GM03348 (cell line): ENCODE data around the gene ARID5B.

ENCODE experiments used
- DNase-seq: peaks from one replicate; pipeline ENCODE4 v3.0.0; 2012; ENCODE audit warnings: low spot score

The ARID5B gene

DNA sequence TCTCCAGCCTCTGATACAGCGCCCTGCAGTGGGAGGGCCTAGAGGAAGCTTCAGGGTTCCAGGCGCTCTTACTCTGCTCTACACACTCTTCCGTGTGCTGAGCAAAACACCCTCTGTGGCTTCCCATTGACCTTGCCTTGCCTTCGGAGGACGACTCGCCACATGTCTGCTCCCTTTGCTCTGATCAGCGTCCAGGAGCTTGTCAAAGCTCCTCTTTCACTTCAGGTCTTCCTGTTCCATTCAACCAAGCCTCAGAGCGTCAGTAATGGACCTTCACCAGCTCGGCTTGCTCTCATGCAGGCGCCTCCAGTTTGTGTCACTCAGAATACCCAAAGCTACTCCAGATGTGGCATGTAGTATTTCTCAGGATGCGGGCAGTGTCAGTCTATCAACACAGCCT lies 173.9 kb downstream of the ARID5B start:
- DNase-seq: no peak

GRCh38 chr10:62075912-62076311 lies 174.4 kb downstream of the ARID5B start:
- no peak for DNase-seq

DNA sequence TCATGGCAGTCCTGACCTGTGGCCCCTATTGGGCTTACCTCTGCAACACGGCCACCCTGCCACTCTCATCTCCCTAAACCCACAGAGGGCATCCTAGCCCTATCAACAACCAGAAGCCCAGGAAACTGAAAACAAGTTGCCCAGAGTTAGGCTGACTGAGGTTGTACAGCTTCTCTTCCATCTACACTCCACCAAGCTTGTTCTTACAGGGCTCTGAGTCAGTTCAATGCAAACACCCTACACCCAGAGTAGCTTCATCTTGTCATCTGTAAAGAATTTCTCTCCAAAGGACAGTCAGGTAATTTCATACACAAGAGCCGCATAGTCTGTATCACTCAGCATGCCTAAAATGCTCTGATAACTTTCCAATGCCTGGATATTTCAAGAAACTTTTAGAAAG lies 175.4 kb downstream of the ARID5B start:
- DNase-seq: no peak

GRCh38 chr10:62077330-62078015 lies 176.0 kb downstream of the ARID5B start:
- DNase-seq: no peak

- no peak for DNase-seq
Measured at GRCh38 chr10:62079885-62080559, 178.5 kb downstream of the ARID5B start.

DNA sequence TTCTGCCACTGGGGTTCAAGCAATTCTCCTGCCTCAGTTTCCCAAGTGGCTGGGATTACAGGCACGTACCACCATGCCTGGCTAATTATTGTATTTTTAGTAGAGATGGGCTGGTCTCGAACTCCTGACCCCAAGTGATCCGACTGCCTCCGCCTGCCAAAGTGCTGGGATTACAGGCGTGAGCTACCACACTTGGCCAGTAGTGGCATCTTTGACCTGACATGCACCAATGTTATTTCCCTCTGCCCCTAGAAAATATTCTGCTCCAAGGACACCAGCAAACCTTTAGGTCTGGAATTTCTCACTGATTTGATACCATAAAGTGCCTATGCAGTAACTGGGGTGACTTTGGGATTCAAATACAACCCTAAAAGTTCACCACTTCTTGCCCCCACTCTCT lies 179.4 kb downstream of the ARID5B start:
- DNase-seq: no peak

- no peak for DNase-seq
Measured at GRCh38 chr10:62081341-62082270, 180.1 kb downstream of the ARID5B start.

DNA sequence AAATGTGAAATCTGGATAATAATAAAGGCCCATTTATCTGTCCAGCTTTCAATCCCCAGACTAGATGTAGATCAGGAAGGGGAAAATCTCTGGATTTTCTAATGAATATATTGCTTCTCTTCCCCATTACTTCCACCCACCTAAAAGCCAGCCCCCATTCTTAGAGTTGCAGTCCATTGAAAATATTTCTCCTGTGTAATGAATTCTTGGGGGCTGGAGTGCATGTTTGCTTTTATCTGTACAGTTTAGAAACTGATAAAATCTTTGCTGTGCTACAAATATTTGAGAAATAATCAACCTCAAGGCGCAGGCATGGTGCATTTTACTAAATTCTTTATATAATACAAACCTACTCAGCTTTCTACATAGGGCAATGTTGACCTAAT lies 180.8 kb downstream of the ARID5B start:
- DNase-seq: no peak

GRCh38 chr10:62082729-62083411 lies 181.4 kb downstream of the ARID5B start:
- no peak for DNase-seq

DNA sequence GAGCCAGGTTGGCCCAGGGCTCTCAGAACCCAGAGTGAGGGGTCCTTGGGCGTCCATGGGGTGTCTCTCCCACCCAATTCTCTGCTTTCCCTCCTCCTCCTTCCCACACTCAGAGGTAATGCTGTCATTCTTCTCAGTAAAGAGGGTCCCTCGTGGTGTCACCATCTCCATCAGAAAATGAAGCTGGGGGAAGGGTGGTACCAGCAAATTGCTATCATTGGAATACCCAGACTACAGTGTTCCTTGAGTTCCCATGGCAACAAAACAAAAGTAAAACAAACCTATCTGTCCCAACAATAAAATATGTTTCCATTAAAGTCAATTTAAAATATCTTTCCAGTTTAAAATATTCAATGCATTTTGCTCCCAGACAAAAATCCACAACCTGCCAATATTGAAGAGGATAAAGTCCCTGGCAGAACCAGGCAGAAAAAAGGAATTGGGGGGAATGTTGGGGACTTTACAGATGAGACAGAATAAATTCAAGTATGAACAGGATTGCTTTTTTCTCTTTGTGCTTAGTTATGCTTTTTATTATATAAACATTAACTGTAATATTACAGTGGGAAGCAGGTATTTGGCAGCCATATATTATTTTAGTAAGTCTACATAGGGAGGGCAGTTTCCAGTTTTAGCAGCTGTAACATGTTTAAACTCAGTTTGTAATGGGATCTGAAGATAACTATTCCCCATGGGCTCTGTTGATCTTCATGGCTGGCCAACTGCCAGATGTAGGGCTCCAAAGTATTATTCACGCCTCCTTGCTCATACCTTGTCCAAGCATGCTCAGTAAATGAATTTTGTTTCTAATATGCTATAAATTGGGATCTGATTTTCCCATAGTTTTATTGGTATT lies 182.1 kb downstream of the ARID5B start:
- DNase-seq: no peak

- DNase-seq: no peak
Measured at GRCh38 chr10:62084451-62084850, 183.0 kb downstream of the ARID5B start.

GRCh38 chr10:62085404-62085803 lies 183.9 kb downstream of the ARID5B start:
- no peak for DNase-seq

DNA sequence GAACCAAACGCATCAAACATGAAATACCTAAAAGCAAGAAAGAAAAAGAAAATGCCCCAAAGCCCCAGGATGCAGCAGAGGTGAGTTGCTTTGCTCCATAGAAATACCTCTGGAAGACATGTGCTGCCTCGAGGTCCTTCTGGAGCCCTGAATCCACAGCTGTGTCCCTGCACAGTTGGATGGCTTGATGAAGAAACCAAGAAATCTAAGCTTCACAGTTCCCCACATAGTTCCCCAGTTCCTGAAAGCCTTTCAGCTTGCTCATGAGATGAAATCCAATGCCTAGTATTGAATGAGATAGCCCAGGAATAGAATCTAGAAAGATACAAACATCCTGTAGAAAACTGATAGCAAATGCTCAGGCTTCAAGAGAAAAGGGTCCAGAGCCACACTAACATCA lies 184.3 kb downstream of the ARID5B start:
- DNase-seq: no peak

GRCh38 chr10:62087329-62087728 lies 185.8 kb downstream of the ARID5B start:
- no peak for DNase-seq

GRCh38 chr10:62088786-62089185 lies 187.3 kb downstream of the ARID5B start:
- DNase-seq: no peak

DNA sequence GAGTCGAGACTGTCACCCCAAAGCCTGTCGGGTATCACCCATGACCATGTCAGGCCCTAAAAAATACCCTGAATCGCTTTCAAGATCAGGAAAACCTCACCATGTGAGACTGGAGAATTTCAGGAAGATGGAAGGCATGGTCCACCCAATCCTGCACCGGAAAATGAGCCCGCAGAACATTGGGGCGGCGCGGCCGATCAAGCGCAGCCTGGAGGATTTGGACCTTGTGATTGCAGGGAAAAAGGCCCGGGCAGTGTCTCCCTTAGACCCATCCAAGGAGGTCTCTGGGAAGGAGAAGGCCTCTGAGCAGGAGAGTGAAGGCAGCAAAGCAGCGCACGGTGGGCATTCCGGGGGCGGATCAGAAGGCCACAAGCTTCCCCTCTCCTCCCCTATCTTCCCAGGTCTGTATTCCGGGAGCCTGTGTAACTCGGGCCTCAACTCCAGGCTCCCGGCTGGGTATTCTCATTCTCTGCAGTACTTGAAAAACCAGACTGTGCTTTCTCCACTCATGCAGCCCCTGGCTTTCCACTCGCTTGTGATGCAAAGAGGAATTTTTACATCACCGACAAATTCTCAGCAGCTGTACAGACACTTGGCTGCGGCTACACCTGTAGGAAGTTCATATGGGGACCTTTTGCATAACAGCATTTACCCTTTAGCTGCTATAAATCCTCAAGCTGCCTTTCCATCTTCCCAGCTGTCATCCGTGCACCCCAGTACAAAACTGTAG lies 191.0 kb downstream of the ARID5B start:
- no peak for DNase-seq

DNA sequence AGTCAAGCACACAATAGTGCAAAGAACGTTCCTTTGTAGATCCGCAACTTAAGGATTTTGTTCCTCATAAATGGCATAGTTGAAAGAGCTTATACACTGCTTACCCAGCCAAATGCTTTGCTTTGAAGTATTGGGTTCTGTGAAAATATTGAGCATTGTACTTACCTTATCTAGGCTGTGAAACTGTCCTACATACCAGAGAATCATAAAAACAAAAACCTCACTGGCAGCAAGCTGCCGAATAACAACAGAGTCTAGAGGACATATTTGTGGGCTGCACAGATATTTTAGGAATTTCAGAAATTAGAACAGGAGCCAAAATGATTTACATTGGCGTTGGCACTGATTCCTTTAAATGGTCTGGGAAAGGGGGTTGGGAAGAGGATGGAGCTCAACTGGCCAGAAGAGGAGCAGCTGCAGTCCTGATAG lies 192.4 kb downstream of the ARID5B start:
- peak; percentile 64 for DNase-seq

DNA sequence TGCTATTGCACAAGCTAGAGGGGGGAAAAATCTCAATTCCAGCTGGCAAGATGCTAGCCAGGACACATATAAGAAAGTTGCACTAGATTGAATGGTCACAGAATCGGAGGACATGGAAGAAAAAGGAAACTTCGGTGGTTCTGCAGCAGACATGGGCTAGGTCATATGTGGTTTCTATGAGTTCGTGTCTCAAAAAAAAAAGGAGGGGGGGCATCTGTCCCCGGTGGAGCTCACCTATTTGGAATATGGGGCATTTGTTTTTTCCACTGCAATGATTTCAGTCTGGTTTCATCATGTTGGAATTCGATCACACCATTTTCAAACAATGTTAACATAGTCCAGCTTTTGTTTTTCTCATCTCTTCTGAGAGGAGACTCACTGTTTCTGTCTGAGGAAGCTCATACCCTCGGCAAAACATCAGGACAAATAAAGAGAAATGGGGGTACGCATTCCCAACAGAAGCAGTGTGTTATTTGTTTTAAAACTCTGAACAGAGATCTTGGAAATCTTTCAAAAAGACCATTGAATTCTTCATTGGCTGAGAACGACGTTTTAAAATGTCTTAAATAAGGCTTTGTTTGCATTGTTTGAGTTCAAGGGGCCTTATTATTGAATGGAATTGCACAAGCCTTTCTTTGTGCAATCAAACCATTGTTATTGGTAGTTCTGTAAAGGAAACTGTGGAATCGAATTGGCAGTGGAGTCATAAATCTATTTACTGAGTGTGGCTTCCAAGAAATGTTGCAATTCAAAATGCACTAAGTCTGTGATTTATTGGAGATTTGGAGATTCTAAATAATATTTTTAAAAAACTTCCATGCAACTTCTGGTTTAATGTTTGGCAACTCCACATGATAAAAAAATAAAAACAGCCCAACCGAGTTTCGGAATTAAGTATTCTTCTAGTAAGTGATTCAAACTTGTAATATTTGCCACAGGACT lies 194.0 kb downstream of the ARID5B start:
- peak; percentile 56 for DNase-seq

- no peak for DNase-seq
Measured at GRCh38 chr10:62096256-62096933, 194.9 kb downstream of the ARID5B start.
